ENCODE results near the gene CST5.
"Not testable (repeated sequence)": the region's sequence is repeated elsewhere in the genome, so short reads cannot be mapped to it uniquely, and the experiment has no call there.

GRCh38 chr20:23878016-23878542 lies 1.5 kb downstream of the CST5 start:
- TF ChIP-seq BHLHE40 (IDR thresholded peaks at IDR 0.05; ENCODE audit: borderline replicate concordance); FOXM1 (IDR thresholded peaks at IDR 0.05; ENCODE audit: borderline replicate concordance); ZNF384 (IDR thresholded peaks at IDR 0.05); L3MBTL2 (conservative IDR thresholded peaks at IDR 0.05); SP1 (IDR thresholded peaks at IDR 0.05): not testable (repeated sequence)

Measured in HEK293T (cell line).